GM12872 (cell line): Measurements from ENCODE around the gene PDE2A.

ENCODE experiments used
- CTCF ChIP-seq: IDR thresholded peaks from 3 replicates; pipeline ENCODE4 v1.5.1; 2011; ENCODE audit warnings: low read depth, mild to moderate bottlenecking, low read length, moderate library complexity; ENCODE audit not compliant: insufficient read depth

Gene PDE2A

GRCh38 chr11:72672597-72673238 is 1.5 kb downstream of the PDE2A start:
- TF ChIP-seq CTCF = no peak

GRCh38 chr11:72671152-72672099 is 2.8 kb downstream of the PDE2A start:
- TF ChIP-seq CTCF = no peak

- no peak for TF ChIP-seq CTCF
Measured at GRCh38 chr11:72670041-72670440, 4.2 kb downstream of the PDE2A start.

GRCh38 chr11:72669527-72669926 is 4.7 kb downstream of the PDE2A start:
- no peak for TF ChIP-seq CTCF

- TF ChIP-seq CTCF = no peak
Measured at GRCh38 chr11:72668629-72669347, 5.4 kb downstream of the PDE2A start.

- no peak for TF ChIP-seq CTCF
Measured at GRCh38 chr11:72665911-72666472, 8.2 kb downstream of the PDE2A start.

- no peak for TF ChIP-seq CTCF
Measured at GRCh38 chr11:72662036-72662435, 12.2 kb downstream of the PDE2A start.
